Activated naive CD8-positive, alpha-beta T cell (primary cell): Measurements from ENCODE around the gene NPFFR1.
"Not testable (repeated sequence)": the region's sequence is repeated elsewhere in the genome, so short reads cannot be mapped to it uniquely, and the experiment has no call there.

Experiments
- H3K27ac Mint-ChIP-seq: one replicate; pipeline ENCODE4 v1.8.0; 2021; ENCODE audit warnings: mixed read lengths
- H3K27me3 Mint-ChIP-seq: one replicate; pipeline ENCODE4 v1.8.0; 2021; ENCODE audit warnings: mixed read lengths
- H3K36me3 Mint-ChIP-seq: one replicate; pipeline ENCODE4 v1.8.0; 2021; ENCODE audit warnings: mixed read lengths
- H3K4me1 Mint-ChIP-seq: one replicate; pipeline ENCODE4 v1.8.0; 2021; ENCODE audit warnings: low read depth, mixed read lengths
- H3K4me3 Mint-ChIP-seq: one replicate; pipeline ENCODE4 v1.8.0; 2021; ENCODE audit warnings: mild to moderate bottlenecking, mixed read lengths
- H3K9me3 Mint-ChIP-seq: one replicate; pipeline ENCODE4 v1.8.0; 2021; ENCODE audit warnings: low read depth, mixed read lengths

NPFFR1 gene

GRCh38 chr10:70265032-70265689 is 18.6 kb downstream of the NPFFR1 start:
- Mint-ChIP-seq H3K27ac (no peak overlapping the region), H3K36me3 (peaks cover 9% of the 10 kb centered on the region), H3K4me3 (no peak overlapping the region), H3K4me1 (no peaks in the 10 kb centered on the region), H3K27me3 (peaks cover 2% of the 10 kb centered on the region), H3K9me3 (peaks cover 3% of the 10 kb centered on the region)

DNA sequence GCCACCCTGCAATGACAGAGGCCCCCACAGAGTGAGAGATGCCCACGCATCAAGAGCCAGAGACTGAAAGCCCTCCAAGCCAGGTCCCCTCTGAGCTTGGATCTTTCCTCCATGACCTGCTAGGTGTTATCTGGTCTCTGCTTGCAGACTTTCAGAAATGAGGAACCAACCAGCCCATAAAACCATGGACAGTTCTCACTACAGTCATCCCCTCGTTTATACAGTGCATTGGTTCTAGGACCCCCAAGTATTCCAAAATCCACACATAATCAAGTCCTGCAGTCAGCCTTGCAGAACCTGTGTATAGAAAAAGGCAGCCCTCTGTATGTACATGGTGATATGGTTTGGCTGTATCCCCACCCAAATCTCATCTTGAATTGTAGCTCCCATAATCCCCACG is 23.1 kb downstream of the NPFFR1 start:
- peaks cover 9% of the 10 kb centered on the region for H3K36me3 Mint-ChIP-seq
- peaks cover 13% of the 10 kb centered on the region for H3K27me3 Mint-ChIP-seq

GRCh38 chr10:70260259-70260658 is 23.5 kb downstream of the NPFFR1 start:
- Mint-ChIP-seq H3K27me3 (peaks cover 15% of the 10 kb centered on the region), H3K4me3 (no peak overlapping the region), H3K9me3 (peaks cover 3% of the 10 kb centered on the region), H3K36me3 (peaks cover 9% of the 10 kb centered on the region), H3K4me1 (peaks cover 10% of the 10 kb centered on the region), H3K27ac (no peak overlapping the region)

More for the DNA sequence above, 23.1 kb downstream of the NPFFR1 start:
- H3K9me3 Mint-ChIP-seq, result peaks cover 3% of the 10 kb centered on the region
- H3K4me3 Mint-ChIP-seq, result no peak overlapping the region
- H3K4me1 Mint-ChIP-seq, result peaks cover 7% of the 10 kb centered on the region
- no peak overlapping the region for H3K27ac Mint-ChIP-seq

DNA sequence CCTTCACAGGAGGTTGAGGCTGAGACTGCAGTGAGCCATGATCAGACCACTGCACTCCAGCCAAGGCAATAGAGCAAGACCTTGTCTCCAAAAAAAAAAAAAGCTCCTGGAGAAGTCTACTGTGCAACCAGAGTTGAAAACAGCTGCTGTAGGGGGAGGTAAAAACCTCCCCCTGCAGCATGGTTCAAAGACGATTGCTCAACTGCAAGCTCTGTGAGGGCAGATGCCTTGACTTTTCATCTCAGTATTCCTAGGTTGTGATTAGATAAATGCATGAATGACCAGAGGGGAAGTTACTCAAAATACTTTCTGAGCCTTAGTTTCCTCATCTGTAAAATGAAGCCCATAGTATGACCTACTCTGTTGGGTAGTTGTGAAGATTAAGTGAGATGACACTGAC is 25.6 kb downstream of the NPFFR1 start:
- Mint-ChIP-seq H3K27ac (no peak overlapping the region), H3K4me1 (peaks cover 10% of the 10 kb centered on the region), H3K27me3 (peaks cover 15% of the 10 kb centered on the region), H3K36me3 (peaks cover 9% of the 10 kb centered on the region), H3K4me3 (no peak overlapping the region), H3K9me3 (peaks cover 3% of the 10 kb centered on the region)

- Mint-ChIP-seq H3K4me1 (peaks cover 10% of the 10 kb centered on the region), H3K27me3 (peaks cover 17% of the 10 kb centered on the region)
- not testable (repeated sequence) for H3K27ac Mint-ChIP-seq, H3K9me3 Mint-ChIP-seq, H3K4me3 Mint-ChIP-seq, H3K36me3 Mint-ChIP-seq
These were observed 26.0 kb downstream of the NPFFR1 start for GRCh38 chr10:70257816-70258215.

DNA sequence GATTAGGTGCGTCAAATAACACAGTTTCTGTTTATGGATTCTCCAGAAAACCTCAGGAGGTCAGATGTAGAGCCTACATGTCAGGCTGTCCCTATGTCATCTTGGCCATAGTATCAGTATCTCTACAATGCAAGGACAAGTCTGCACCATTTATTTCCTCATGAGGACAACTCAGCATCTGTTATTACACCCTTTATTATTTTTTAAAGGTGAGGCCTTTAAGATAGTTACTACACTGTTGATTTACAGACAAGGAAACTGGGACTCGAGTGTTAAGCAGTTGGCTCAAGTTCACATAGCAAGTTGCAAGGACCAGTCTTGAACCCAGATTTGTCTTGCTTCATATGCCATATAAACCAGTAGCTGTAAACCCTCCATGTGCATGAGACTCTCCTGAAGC is 27.3 kb downstream of the NPFFR1 start:
- Mint-ChIP-seq H3K4me1 (peaks cover 10% of the 10 kb centered on the region), H3K27me3 (peaks cover 19% of the 10 kb centered on the region), H3K4me3 (peak overlapping the region; percentile 59), H3K36me3 (peaks cover 9% of the 10 kb centered on the region), H3K9me3 (peaks cover 3% of the 10 kb centered on the region), H3K27ac (no peak overlapping the region)

- H3K27ac Mint-ChIP-seq, result no peak overlapping the region
- peak overlapping the region; percentile 77 for H3K4me3 Mint-ChIP-seq
- H3K27me3 Mint-ChIP-seq, result peaks cover 17% of the 10 kb centered on the region
- H3K9me3 Mint-ChIP-seq, result no peaks in the 10 kb centered on the region
- H3K4me1 Mint-ChIP-seq, result peaks cover 10% of the 10 kb centered on the region
- peaks cover 3% of the 10 kb centered on the region for H3K36me3 Mint-ChIP-seq
These were observed 28.2 kb downstream of the NPFFR1 start for GRCh38 chr10:70255329-70256299.

DNA sequence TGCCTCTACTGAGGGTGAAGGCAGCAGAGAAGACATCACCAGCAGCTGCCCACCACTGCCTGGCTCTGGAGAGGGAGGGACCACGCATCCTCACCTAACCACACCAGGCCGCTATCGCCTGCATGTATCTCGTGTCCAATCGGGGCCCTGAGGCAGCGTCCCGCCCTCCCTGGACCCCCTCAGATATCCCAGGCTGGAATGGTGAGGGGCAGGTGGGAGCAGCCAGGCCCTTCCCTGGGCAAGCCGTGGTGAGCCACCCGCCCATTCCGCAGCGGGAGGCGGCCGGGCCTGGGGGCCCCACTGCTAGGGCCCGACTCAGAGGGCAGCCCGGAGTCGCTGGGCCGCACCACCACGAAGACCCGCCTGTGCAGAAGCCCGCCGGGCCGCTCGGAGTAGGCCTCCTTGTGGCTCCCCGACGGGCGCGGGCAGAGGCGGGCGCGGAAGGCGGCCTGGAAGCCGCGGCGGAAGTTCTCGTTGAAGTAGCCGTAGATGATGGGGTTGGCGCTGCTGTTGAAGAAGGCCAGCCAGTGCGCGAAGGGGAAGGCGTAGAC is 29.0 kb downstream of the NPFFR1 start:
- Mint-ChIP-seq H3K36me3 (peaks cover 3% of the 10 kb centered on the region), H3K27me3 (peaks cover 17% of the 10 kb centered on the region), H3K9me3 (no peaks in the 10 kb centered on the region), H3K4me1 (peaks cover 10% of the 10 kb centered on the region), H3K4me3 (peak overlapping the region; percentile 44), H3K27ac (no peak overlapping the region)

- Mint-ChIP-seq H3K9me3 (no peaks in the 10 kb centered on the region), H3K4me1 (peaks cover 10% of the 10 kb centered on the region), H3K4me3 (no peak overlapping the region), H3K27ac (no peak overlapping the region), H3K36me3 (no peaks in the 10 kb centered on the region), H3K27me3 (peaks cover 17% of the 10 kb centered on the region)
These were observed 29.7 kb downstream of the NPFFR1 start for GRCh38 chr10:70253878-70254765.

- H3K27me3 Mint-ChIP-seq, result peaks cover 9% of the 10 kb centered on the region
These were observed 32.7 kb downstream of the NPFFR1 start for GRCh38 chr10:70250961-70251680.

GRCh38 chr10:70247360-70247759 is 36.4 kb downstream of the NPFFR1 start:
- peaks cover 3% of the 10 kb centered on the region for H3K27me3 Mint-ChIP-seq
- no peak overlapping the region for H3K4me3 Mint-ChIP-seq
- no peaks in the 10 kb centered on the region for H3K36me3 Mint-ChIP-seq
- no peaks in the 10 kb centered on the region for H3K9me3 Mint-ChIP-seq
- no peak overlapping the region for H3K27ac Mint-ChIP-seq
- H3K4me1 Mint-ChIP-seq, result no peaks in the 10 kb centered on the region

More at GRCh38 chr10:70250961-70251680, 32.7 kb downstream of the NPFFR1 start:
- H3K4me3 Mint-ChIP-seq, result no peak overlapping the region
- no peaks in the 10 kb centered on the region for H3K9me3 Mint-ChIP-seq
- H3K4me1 Mint-ChIP-seq, result peaks cover 6% of the 10 kb centered on the region
- no peak overlapping the region for H3K27ac Mint-ChIP-seq
- H3K36me3 Mint-ChIP-seq, result no peaks in the 10 kb centered on the region

DNA sequence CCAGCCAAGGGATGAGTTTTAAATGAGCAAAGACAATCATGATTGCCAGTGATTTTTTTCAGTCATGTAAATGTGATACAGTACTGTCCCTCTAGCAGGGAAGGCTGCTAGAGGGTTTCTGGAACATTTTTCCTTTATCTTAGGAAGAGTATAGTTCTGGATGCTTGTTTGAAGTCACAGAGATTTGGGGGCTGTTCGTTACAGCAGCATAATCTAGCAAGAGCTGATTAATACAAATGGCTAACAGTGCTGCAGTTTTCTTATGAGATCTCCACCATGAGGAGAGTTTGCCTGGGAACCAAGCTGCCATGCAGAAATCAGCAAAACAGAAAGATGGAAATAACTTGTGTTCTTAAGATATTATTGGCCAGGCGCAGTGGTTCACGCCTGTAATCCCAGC is 42.7 kb downstream of the NPFFR1 start:
- no peaks in the 10 kb centered on the region for H3K4me1 Mint-ChIP-seq
- no peak overlapping the region for H3K4me3 Mint-ChIP-seq
- H3K9me3 Mint-ChIP-seq, result no peaks in the 10 kb centered on the region
- H3K27ac Mint-ChIP-seq, result no peak overlapping the region
- H3K36me3 Mint-ChIP-seq, result no peaks in the 10 kb centered on the region
- no peaks in the 10 kb centered on the region for H3K27me3 Mint-ChIP-seq

- not testable (repeated sequence) for H3K9me3 Mint-ChIP-seq, H3K36me3 Mint-ChIP-seq, H3K27ac Mint-ChIP-seq, H3K4me3 Mint-ChIP-seq, H3K27me3 Mint-ChIP-seq, H3K4me1 Mint-ChIP-seq
These were observed 43.8 kb downstream of the NPFFR1 start for GRCh38 chr10:70239986-70240385.
